SK-N-MC (cell line): ENCODE results near the gene C2CD4C.

Source experiments
- DNase-seq: peaks from one replicate; pipeline ENCODE4 v3.0.0-alpha.2; 2011; ENCODE audit warnings: low read depth, low spot score
- H3K27ac ChIP-seq: fragments of 200-600 bp; sonication (generic); 2 replicates; pipeline ENCODE4 v1.5.1; 2016; ENCODE audit warnings: mixed run types
- H3K36me3 ChIP-seq: fragments of 200-600 bp; sonication (generic); 2 replicates; pipeline ENCODE4 v1.6.1; 2017; ENCODE audit warnings: antibody characterized with exemption, low read length, mixed read lengths; ENCODE audit not compliant: insufficient read depth
- H3K4me3 ChIP-seq: fragments of 200-600 bp; sonication (generic); 2 replicates; pipeline ENCODE4 v1.5.1; 2016
- H3K9ac ChIP-seq: fragments of 200-600 bp; sonication (generic); 2 replicates; pipeline ENCODE4 v1.8.0; 2017; ENCODE audit warnings: mixed run types, mixed read lengths; ENCODE audit not compliant: insufficient read length
- H3K9me3 ChIP-seq: fragments of 200-600 bp; sonication (generic); 2 replicates; pipeline ENCODE4 v1.6.1; 2017; ENCODE audit warnings: low read depth, mild to moderate bottlenecking, antibody characterized with exemption, low read length, moderate library complexity, mixed read lengths
- EZH2 ChIP-seq: fragments of 200-600 bp; sonication (generic); IDR thresholded peaks from one replicate; pipeline ENCODE4 v1.6.1; 2017; ENCODE audit warnings: antibody characterized with exemption
- FOXP2 ChIP-seq: optimal IDR thresholded peaks from 2 replicates; pipeline ENCODE3; 2011; ENCODE audit warnings: mild to moderate bottlenecking, moderate library complexity; ENCODE audit not compliant: insufficient read depth; ENCODE audit errors: extremely low read length, control extremely low read depth
- POLR2AphosphoS5 ChIP-seq: IDR thresholded peaks from 2 replicates; pipeline ENCODE4 v1.6.1; 2012; ENCODE audit warnings: mild to moderate bottlenecking, low read depth, low read length, borderline replicate concordance

The C2CD4C gene, protein sequence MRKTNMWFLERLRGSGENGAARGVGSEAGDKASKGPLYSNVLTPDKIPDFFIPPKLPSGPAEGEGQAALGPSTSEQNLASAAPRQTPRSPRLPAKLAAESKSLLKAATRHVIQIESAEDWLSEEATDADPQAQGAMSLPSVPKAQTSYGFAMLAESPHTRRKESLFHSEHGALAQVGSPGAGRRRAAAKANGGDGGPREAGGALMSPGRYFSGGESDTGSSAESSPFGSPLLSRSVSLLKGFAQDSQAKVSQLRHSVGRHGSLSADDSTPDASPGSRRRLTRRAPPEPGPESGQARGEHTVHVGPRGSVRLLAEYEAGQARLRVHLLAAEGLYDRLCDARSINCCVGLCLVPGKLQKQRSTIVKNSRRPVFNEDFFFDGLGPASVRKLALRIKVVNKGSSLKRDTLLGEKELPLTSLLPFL

DNA sequence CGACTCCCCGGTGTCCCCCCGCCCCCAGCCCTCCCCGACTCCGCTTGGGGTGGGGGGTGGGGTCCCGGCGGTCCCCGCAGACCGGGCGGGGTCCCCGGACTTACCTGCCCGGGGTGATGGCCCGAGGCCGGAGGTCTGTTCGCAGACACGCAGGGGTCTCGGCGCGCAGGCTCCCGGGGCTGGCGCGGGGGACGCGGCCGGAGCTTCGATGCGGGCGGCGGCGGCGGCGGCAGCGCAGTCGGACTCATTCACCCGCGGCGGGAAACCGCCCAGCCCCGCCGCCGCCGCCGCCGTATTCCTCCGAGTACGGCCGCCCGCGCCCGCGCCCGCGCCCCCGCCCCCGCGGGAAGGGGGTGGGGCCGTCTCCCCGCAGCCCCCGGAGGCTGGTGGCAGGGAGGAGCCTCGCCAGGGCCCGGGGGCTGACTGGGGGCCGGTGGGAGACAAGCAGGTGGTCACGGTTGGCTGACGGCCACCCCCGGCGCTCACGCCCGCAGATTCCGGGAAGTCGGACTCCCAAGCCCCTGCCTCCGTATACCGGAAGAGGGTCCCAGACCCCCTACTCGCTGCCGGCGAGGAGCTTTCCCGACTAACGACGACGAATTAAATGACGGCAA lies at the start of gene C2CD4C:
Gene C2CD4C, minus strand, starts transcription at position 246 of the 614 bp plus-strand sequence. CDS start 786 bp downstream, outside the sequence.
- H3K9ac ChIP-seq, result peak within 1 kb of the TSS; percentile 55
- H3K4me3 ChIP-seq, result peak within 1 kb of the TSS; percentile 90
- no peak for DNase-seq
- H3K36me3 ChIP-seq, result no peaks in the 10 kb centered on the region
- H3K27ac ChIP-seq, result no peak within 1 kb of the TSS
- no peak for TF ChIP-seq POLR2AphosphoS5
- TF ChIP-seq FOXP2, result no peak
- no peaks in the 10 kb centered on the region for H3K9me3 ChIP-seq

- no peak overlapping the region for H3K9ac ChIP-seq
- H3K4me3 ChIP-seq, result no peak overlapping the region
- H3K36me3 ChIP-seq, result no peaks in the 10 kb centered on the region
- no peaks in the 10 kb centered on the region for H3K9me3 ChIP-seq
- no peak overlapping the region for H3K27ac ChIP-seq
- no peak for TF ChIP-seq POLR2AphosphoS5
- TF ChIP-seq EZH2, result no peak
- no peak for DNase-seq
These were observed 49.4 kb upstream of the C2CD4C start for GRCh38 chr19:458091-459042.

- no peak for TF ChIP-seq POLR2AphosphoS5
- TF ChIP-seq EZH2, result no peak
- no peak for TF ChIP-seq FOXP2
- Histone ChIP-seq H3K4me3 (no peak overlapping the region), H3K9me3 (no peaks in the 10 kb centered on the region), H3K27ac (no peak overlapping the region), H3K36me3 (no peaks in the 10 kb centered on the region; the same call in 1 of the 2 replicates), H3K9ac (no peak overlapping the region)
- DNase-seq, result no peak
These were observed 48.7 kb upstream of the C2CD4C start for GRCh38 chr19:457636-458035.

DNA sequence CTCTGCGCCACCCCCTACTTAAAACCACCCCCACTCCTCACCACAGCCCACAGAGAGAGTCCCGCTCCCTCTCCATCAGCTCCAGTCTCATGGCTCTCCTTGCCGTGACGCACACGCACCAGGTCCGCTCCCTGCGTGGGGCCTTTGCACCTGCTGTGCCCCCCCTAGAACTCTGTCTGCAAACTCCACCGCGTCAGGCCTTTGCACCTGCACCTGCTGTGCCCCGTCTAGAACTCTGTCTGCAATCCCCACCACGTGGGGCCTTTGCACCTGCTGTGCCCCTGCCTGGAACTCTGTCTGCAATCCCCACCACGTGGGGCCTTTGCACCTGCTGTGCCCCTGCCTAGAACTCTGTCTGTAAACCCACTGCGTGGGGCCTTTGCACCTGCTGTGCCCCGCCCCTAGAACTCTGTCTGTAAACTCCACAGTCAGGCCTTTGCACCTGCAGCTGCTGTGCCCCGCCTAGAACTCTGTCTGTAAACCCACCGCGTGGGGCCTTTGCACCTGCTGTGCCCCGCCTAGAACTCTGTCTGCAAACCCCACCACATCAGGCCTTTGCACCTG lies 47.7 kb upstream of the C2CD4C start:
- no peaks in the 10 kb centered on the region; the same call in 1 of the 2 replicates for H3K36me3 ChIP-seq
- no peaks in the 10 kb centered on the region for H3K9me3 ChIP-seq
- H3K4me3 ChIP-seq, result no peak overlapping the region
- TF ChIP-seq FOXP2, result no peak
- TF ChIP-seq EZH2, result no peak
- TF ChIP-seq POLR2AphosphoS5, result no peak
- no peak overlapping the region for H3K9ac ChIP-seq
- DNase-seq, result no peak
- no peak overlapping the region for H3K27ac ChIP-seq

- DNase-seq, result no peak
- H3K9me3 ChIP-seq, result no peaks in the 10 kb centered on the region
- no peak overlapping the region for H3K27ac ChIP-seq
- no peaks in the 10 kb centered on the region; the same call in 1 of the 2 replicates for H3K36me3 ChIP-seq
- no peak overlapping the region for H3K9ac ChIP-seq
- no peak for TF ChIP-seq EZH2
- TF ChIP-seq FOXP2, result no peak
- H3K4me3 ChIP-seq, result no peak overlapping the region
These were observed 47.1 kb upstream of the C2CD4C start for GRCh38 chr19:455851-456546.

DNA sequence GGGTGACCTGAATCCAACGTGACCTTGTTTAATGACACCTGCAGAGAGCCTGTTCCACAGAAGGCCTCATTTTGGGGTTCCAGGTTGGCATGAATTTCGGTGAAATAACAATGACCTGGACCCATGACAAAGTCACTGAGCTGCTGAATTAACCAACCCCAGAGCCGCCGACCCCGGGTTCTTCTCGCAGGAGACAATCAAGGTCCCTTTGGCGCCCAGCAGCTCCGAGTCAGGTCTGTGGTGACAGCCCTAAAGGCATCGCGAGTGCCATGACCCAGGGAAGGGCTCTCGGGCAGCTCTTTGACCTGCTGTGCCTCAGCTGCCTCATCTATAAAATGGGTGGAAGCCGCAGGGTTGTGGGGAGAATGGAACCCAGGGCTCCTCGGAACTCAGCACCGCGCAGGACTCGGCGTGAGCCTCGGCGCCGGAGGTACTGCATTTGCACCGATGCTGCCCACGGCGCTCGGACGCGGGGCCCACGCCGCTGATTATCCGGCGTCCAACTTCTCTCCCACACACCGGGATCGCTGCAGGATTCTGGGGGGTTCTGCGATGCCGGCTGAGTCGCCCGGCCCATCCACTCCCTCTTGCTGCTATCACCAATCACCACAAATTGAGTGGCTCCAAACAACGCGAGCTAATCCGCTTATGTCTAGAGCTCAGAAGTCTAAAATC lies 46.2 kb upstream of the C2CD4C start:
- Histone ChIP-seq H3K36me3 (no peaks in the 10 kb centered on the region; the same call in 1 of the 2 replicates), H3K9ac (no peak overlapping the region), H3K27ac (no peak overlapping the region), H3K9me3 (no peaks in the 10 kb centered on the region), H3K4me3 (no peak overlapping the region)
- no peak for TF ChIP-seq EZH2
- TF ChIP-seq FOXP2, result no peak
- TF ChIP-seq POLR2AphosphoS5, result no peak
- no peak for DNase-seq

GRCh38 chr19:453606-454005 lies 44.7 kb upstream of the C2CD4C start:
- H3K9ac ChIP-seq, result no peak overlapping the region
- no peak overlapping the region for H3K27ac ChIP-seq
- H3K4me3 ChIP-seq, result no peak overlapping the region
- no peaks in the 10 kb centered on the region for H3K9me3 ChIP-seq
- no peaks in the 10 kb centered on the region; the same call in 1 of the 2 replicates for H3K36me3 ChIP-seq
- no peak for TF ChIP-seq FOXP2
- TF ChIP-seq EZH2, result no peak
- TF ChIP-seq POLR2AphosphoS5, result no peak
- DNase-seq, result no peak
